GM12892 (cell line): Measurements from ENCODE around the gene NEAT1.
"Not testable (repeated sequence)": the region's sequence is repeated elsewhere in the genome, so short reads cannot be mapped to it uniquely, and the experiment has no call there.

Source experiments
- POLR2A ChIP-seq: IDR thresholded peaks from 2 replicates; pipeline ENCODE4 v1.6.1; 2011; ENCODE audit warnings: low read depth, low read length, control low read depth
- POLR2AphosphoS5 ChIP-seq: IDR thresholded peaks from 2 replicates; pipeline ENCODE4 v1.6.1; 2011; ENCODE audit warnings: low read depth, low read length, control low read depth

DNA sequence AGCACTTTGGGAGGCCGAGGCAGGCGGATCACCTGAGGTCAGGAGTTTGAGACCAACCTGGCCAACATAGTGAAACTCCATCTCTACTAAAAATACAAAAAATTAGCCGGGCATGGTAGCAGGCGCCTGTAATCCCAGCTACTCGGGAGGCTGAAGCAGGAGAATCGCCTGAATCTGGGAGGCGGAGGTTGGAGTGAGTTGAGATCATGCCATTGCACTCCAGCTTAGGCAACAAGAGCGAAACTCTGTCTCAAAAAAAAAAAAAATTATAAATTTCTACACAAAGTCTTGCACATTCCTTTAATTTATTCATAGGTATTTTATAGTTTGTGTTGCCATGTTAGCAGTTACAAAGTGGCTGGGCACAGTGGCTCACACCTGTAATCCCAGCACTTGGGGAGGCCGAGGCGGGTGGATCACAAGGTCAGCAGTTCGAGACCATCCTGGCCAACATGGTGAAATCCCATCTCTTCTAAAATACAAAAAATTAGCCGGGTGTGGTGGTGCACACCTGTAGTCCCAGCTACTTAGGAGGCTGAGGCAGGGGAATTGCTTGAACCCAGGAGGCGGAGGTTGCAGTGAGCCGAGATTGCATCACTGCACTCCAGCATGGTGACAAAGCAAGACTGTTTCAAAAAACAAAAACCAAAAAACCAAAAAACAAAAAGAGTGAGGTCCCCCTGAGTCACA is 50.1 kb downstream of the NEAT1 start:
- TF ChIP-seq POLR2AphosphoS5, POLR2A: not testable (repeated sequence)
